H1 (cell line): ENCODE results near the gene AKR1B15. TPM values are rescaled to one million over a fixed set of nuclear protein-coding genes. Genes with fewer than 3 reads are reported as not detected.
"Not testable (repeated sequence)": the region's sequence is repeated elsewhere in the genome, so short reads cannot be mapped to it uniquely, and the experiment has no call there.

ENCODE experiments used
- CTCF ChIA-PET: fragments of 300-600 bp; sonication (Branson Sonifier 250); formaldehyde crosslinking; loops from one replicate; lab custom pipeline; 2021; ENCODE audit not compliant: partially characterized antibody; lab: Charles Lee
- POLR2A ChIA-PET: fragments of 300-600 bp; sonication (Branson Sonifier 250); formaldehyde crosslinking; loops from one replicate; lab custom pipeline; 2021; ENCODE audit warnings: inconsistent platforms; ENCODE audit not compliant: partially characterized antibody; lab: Charles Lee
- DNase-seq, 2 experiments: peaks; one replicate each; pipeline versions ENCODE4 v3.0.0 to v3.0.0-alpha.2; 2010 to 2022; ENCODE audit warnings: low spot score in 2 of 2, low read depth in 1 of 2, mixed read lengths in 1 of 2
- FAIRE-seq: peaks from 2 replicates; lab custom pipeline; 2011; peaks lifted over from hg19 to GRCh38; lab: Jason Lieb, UNC
- H2AFZ ChIP-seq: 2 replicates; pipeline ENCODE4 v1.8.1; 2012; ENCODE audit warnings: low read length, inconsistent platforms
- H2AK5ac ChIP-seq: 2 replicates; pipeline ENCODE4 v1.6.1; 2013; ENCODE audit warnings: low read depth, low read length
- H2BK120ac ChIP-seq: replicated peaks from 2 replicates; pipeline ENCODE3; 2013; ENCODE audit warnings: low read depth, low read length, inconsistent platforms
- H2BK12ac ChIP-seq: 2 replicates; pipeline ENCODE4 v1.6.1; 2013; ENCODE audit warnings: low read depth, low read length
- H2BK15ac ChIP-seq: 2 replicates; pipeline ENCODE4 v1.6.1; 2013; ENCODE audit warnings: low read length
- H2BK20ac ChIP-seq: 2 replicates; pipeline ENCODE4 v1.6.1; 2013; ENCODE audit warnings: low read length
- H2BK5ac ChIP-seq: 2 replicates; pipeline ENCODE4 v1.6.1; 2013; ENCODE audit warnings: low read depth, low read length
- H3K14ac ChIP-seq: 2 replicates; pipeline ENCODE4 v1.6.1; 2013; ENCODE audit warnings: inconsistent platforms; ENCODE audit not compliant: insufficient read length
- H3K18ac ChIP-seq: 2 replicates; pipeline ENCODE4 v1.6.1; 2013; ENCODE audit warnings: low read length; ENCODE audit errors: extremely low read depth
- H3K23ac ChIP-seq: 2 replicates; pipeline ENCODE4 v1.6.1; 2013; ENCODE audit warnings: inconsistent platforms; ENCODE audit not compliant: insufficient read length
- H3K23me2 ChIP-seq: 2 replicates; pipeline ENCODE4 v1.6.1; 2013; ENCODE audit warnings: low read depth, low read length
- H3K27ac ChIP-seq: 2 replicates; pipeline ENCODE4 v1.6.1; 2011; ENCODE audit warnings: low read depth, low read length, inconsistent platforms
- H3K27me3 ChIP-seq, 4 experiments: replicated peaks in 1 of 4; 1 replicate in 1 of 4; 2 replicates in 3 of 4; pipeline versions ENCODE4 v1.6.1 to v1.8.1; 2011 to 2013; ENCODE audit warnings: low read length in 3 of 4, mild to moderate bottlenecking in 3 of 4, inconsistent platforms in 2 of 4, mixed read lengths in 2 of 4, moderate library complexity in 1 of 4; ENCODE audit not compliant: control insufficient read depth in 3 of 4, insufficient read depth in 3 of 4; ENCODE audit errors: extremely low read depth in 1 of 4
- H3K36me3 ChIP-seq, 4 experiments: 2 replicates each; pipeline versions ENCODE4 v1.6.1 to v1.8.1; 2011 to 2013; ENCODE audit warnings: mild to moderate bottlenecking in 4 of 4, low read length in 3 of 4, moderate library complexity in 2 of 4, control low read depth in 1 of 4, inconsistent platforms in 1 of 4; ENCODE audit not compliant: insufficient read depth in 4 of 4, control insufficient read depth in 2 of 4
- H3K4ac ChIP-seq: replicated peaks from 2 replicates; pipeline ENCODE3; 2013; ENCODE audit warnings: low read length, low read depth, mixed read lengths, inconsistent platforms; ENCODE audit not compliant: insufficient read length
- H3K4me1 ChIP-seq, 4 experiments: replicated peaks in 1 of 4; 1 replicate in 1 of 4; 2 replicates in 3 of 4; pipeline versions ENCODE4 v1.6.1 to v1.8.1; 2011 to 2013; ENCODE audit warnings: low read length in 3 of 4, inconsistent platforms in 2 of 4, mixed read lengths in 1 of 4; ENCODE audit not compliant: insufficient read depth in 4 of 4, control insufficient read depth in 3 of 4
- H3K4me2 ChIP-seq, 2 experiments: 2 replicates each; pipeline versions ENCODE4 v1.6.1 to v1.8.1; 2011 to 2013; ENCODE audit warnings: low read depth in 2 of 2, low read length in 2 of 2, control low read depth in 1 of 2, inconsistent platforms in 1 of 2, mild to moderate bottlenecking in 1 of 2; ENCODE audit not compliant: insufficient read depth in 1 of 2
- H3K4me3 ChIP-seq, 4 experiments: fragments of 200-600, 300-600 bp in 1 of 4; sonication (generic), shearing (Covaris generic), sonication (Bioruptor Twin) in 1 of 4; 2 replicates each; pipeline versions ENCODE4 v1.5.1 to v1.8.1; 2011 to 2016; ENCODE audit warnings: low read length in 4 of 4, low read depth in 3 of 4, control low read depth in 2 of 4, inconsistent platforms in 2 of 4, mild to moderate bottlenecking in 2 of 4, mixed read lengths in 1 of 4, moderate library complexity in 1 of 4; ENCODE audit not compliant: insufficient read depth in 2 of 4; ENCODE audit errors: extremely low read depth in 1 of 4
- H3K56ac ChIP-seq: replicated peaks from 2 replicates; pipeline ENCODE3; 2013; ENCODE audit warnings: low read depth, mild to moderate bottlenecking, mixed read lengths, low read length, inconsistent platforms; ENCODE audit not compliant: insufficient read length
- H3K79me1 ChIP-seq: 2 replicates; pipeline ENCODE4 v1.6.1; 2013; ENCODE audit warnings: low read depth, low read length, control low read depth
- H3K79me2 ChIP-seq, 2 experiments: 2 replicates each; pipeline versions ENCODE4 v1.6.1 to v1.8.1; 2012 to 2013; ENCODE audit warnings: low read length in 2 of 2, mild to moderate bottlenecking in 2 of 2, inconsistent platforms in 1 of 2; ENCODE audit not compliant: insufficient read depth in 2 of 2, control insufficient read depth in 1 of 2
- H3K9ac ChIP-seq, 4 experiments: replicated peaks in 1 of 4; 1 replicate in 1 of 4; 2 replicates in 3 of 4; pipeline versions ENCODE4 v1.6.1 to v1.8.1; 2011 to 2013; ENCODE audit warnings: low read depth in 3 of 4, low read length in 3 of 4, control low read depth in 2 of 4, mild to moderate bottlenecking in 2 of 4, moderate library complexity in 2 of 4, inconsistent platforms in 1 of 4; ENCODE audit errors: extremely low read depth in 1 of 4
- H3K9me3 ChIP-seq, 2 experiments: 2 replicates each; pipeline versions ENCODE4 v1.6.1 to v1.8.1; 2012 to 2013; ENCODE audit warnings: mild to moderate bottlenecking in 2 of 2, moderate library complexity in 2 of 2, control low read depth in 1 of 2, inconsistent platforms in 1 of 2, low read depth in 1 of 2, low read length in 1 of 2, mixed read lengths in 1 of 2; ENCODE audit not compliant: insufficient read depth in 2 of 2
- H4K20me1 ChIP-seq, 2 experiments: replicated peaks in 1 of 2; 2 replicates each; pipeline versions ENCODE3 to v1.8.1; 2011 to 2013; ENCODE audit warnings: inconsistent platforms in 2 of 2, low read length in 2 of 2, mild to moderate bottlenecking in 1 of 2; ENCODE audit not compliant: insufficient read depth in 2 of 2, control insufficient read depth in 1 of 2
- H4K5ac ChIP-seq: 2 replicates; pipeline ENCODE4 v1.6.1; 2013; ENCODE audit warnings: low read length, low read depth, mixed read lengths, inconsistent platforms; ENCODE audit not compliant: insufficient read length
- H4K8ac ChIP-seq: 2 replicates; pipeline ENCODE4 v1.8.0; 2013; ENCODE audit warnings: mild to moderate bottlenecking, moderate library complexity, low read length, inconsistent platforms; ENCODE audit not compliant: insufficient read depth; ENCODE audit errors: extremely low read depth
- H4K91ac ChIP-seq: replicated peaks from 2 replicates; pipeline ENCODE3; 2013; ENCODE audit warnings: low read length, mixed read lengths, inconsistent platforms; ENCODE audit not compliant: insufficient read length
- WGBS, 2 experiments: shearing (Covaris generic) in 1 of 2; methylation state at CpG; one replicate each; pipeline versions ENCODE4 v1.1.6 to v1.1.7; 2013 to 2015; ENCODE audit warnings: low lambda C conversion rate in 2 of 2, mixed read lengths in 2 of 2, inconsistent platforms in 1 of 2, low coverage in 1 of 2, missing lambda C conversion rate in 1 of 2; ENCODE audit not compliant: insufficient replicate concordance in 2 of 2, insufficient coverage in 1 of 2, insufficient read length in 1 of 2; ENCODE audit errors: extremely low coverage in 1 of 2, missing lambda C conversion rate in 1 of 2; 5-methylcytosine and 5-hydroxymethylcytosine counted together
- polyA plus RNA-seq, 7 experiments: library from polyadenylated mRNA; depleted of rRNA in 3 of 7; stranded (reverse) in 5 of 7; unstranded in 2 of 7; fragments of >200 nt in 5 of 7; fragments of 200-250 nt in 2 of 7; gene quantifications; 1 replicate in 5 of 7; 2 replicates in 1 of 7; 4 replicates in 1 of 7; pipeline versions ENCODE4 v1.2.1 to v1.2.3, GENCODE V29; 2011 to 2013; ENCODE audit warnings: missing spikeins in 2 of 7, mixed read lengths in 2 of 7
- total RNA-seq: library from RNA; stranded (reverse); fragmentation: NEBNext Ultra II Directional; extraction: Animal tissue kit (Norgen Biotek cat#: 25700); gene quantifications from 2 replicates; pipeline ENCODE4 v1.2.1, GENCODE V29; 2021

AKR1B15 gene
- total and polyA plus RNA-seq, 2 of the 8 experiments (the other 6 are each of a cell fraction or from before 2014, with no cell fraction given), result 0.15 to 0.47 TPM

DNA sequence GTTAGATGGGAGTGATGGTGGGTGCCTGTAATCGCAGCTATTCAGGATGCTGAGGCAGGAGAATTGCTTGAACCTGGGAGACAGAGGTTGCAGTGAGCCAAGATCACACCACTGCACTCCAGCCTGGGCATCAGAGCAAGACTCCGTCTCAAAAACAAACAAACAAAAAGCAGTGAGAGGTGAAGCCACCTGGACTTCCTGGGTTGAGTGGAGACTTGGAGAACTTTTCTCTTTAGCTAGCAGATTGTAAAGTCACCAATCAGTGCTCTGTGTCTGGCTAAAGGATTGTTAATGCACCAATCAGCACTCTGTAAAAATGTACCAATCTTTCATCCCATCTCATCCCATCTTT lies 14.5 kb downstream of the AKR1B15 start:
- H3K27ac ChIP-seq, POLR2A ChIA-PET, H3K56ac ChIP-seq, H2BK12ac ChIP-seq, H3K4me1 ChIP-seq, H4K8ac ChIP-seq, H3K23ac ChIP-seq, H3K4me3 ChIP-seq, H3K79me2 ChIP-seq, H3K36me3 ChIP-seq, H3K9ac ChIP-seq, H3K9me3 ChIP-seq, H3K79me1 ChIP-seq, H3K4ac ChIP-seq, H3K27me3 ChIP-seq, H3K14ac ChIP-seq, H3K18ac ChIP-seq, H2AFZ ChIP-seq, H2BK120ac ChIP-seq, DNase-seq, H4K20me1 ChIP-seq, H2BK15ac ChIP-seq, H2AK5ac ChIP-seq, H4K5ac ChIP-seq, H3K23me2 ChIP-seq, H3K4me2 ChIP-seq, FAIRE-seq, H2BK5ac ChIP-seq, H2BK20ac ChIP-seq, H4K91ac ChIP-seq: not testable (repeated sequence)
- 87% methylated on average over 2 of the region's 2 CpGs; no CpG with 5 or more reads in 1 of the 2 experiments for WGBS, 2 experiments
- CTCF ChIA-PET, result interaction anchor here (1.1 to 1.6 kb wide), 4 partner anchors 9 to 49 kb away, joined by 3 to 7 read pairs (median 4); no protein-coding TSS in a partner anchor
